LoVo (cell line): ENCODE measurements around the gene SUCLA2.

ENCODE experiments used
- DNase-seq: peaks from one replicate; pipeline ENCODE4 v3.0.0-alpha.2; 2016; ENCODE audit warnings: low spot score

SUCLA2 gene

GRCh38 chr13:47901441-47901840 is 99.6 kb downstream of the SUCLA2 start:
- no peak for DNase-seq

DNA sequence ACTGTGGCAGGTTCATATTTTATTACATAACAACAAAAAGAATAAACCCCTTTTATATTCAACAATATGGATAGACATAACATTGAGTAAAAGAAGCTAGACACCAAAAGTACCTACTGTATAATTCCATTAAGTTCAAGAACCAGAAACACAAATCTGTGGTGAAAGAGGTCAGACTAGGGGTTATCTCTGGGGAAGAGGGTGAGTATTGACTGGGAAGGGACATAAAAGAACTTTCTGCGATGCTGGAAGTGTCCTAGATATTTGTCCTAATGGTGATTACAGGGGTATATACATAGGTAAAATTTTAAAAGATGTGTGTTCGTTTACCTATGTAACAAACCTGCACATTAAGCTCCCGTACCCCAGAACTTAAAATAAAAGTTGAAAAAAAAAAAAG is 103.0 kb downstream of the SUCLA2 start:
- no peak for DNase-seq

DNA sequence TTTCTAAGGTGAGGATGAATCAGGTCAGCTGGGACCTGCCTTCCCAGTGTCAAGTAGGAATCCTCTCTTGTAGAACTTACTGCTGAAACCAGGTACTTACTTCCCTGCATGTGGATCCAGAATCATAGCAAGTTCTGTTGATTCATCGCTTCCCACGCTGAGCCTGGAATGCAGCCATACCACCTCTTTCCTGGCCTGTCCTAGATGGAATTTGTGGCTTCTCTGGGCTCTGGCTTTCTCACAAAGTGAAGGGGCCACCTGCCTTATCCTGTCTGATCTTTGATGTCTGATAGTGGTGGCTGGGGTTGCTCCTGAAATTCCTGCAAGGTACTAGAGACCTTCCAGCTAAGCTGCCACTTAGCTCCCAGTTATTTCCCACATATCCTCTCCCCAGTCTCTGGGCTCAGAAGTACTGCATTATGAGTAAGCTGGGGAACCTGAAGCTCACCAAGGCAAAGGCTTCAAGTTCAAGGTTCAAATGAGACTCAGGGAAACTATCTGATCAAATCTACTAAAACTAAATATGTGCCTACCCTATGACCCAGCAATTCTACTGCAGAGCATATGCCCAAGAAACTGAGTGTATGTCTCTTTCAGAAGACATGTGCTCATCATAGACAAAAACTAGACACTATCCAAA is 103.5 kb downstream of the SUCLA2 start:
- DNase-seq, result peak; percentile 2

GRCh38 chr13:47896546-47896945 is 104.5 kb downstream of the SUCLA2 start:
- no peak for DNase-seq

DNA sequence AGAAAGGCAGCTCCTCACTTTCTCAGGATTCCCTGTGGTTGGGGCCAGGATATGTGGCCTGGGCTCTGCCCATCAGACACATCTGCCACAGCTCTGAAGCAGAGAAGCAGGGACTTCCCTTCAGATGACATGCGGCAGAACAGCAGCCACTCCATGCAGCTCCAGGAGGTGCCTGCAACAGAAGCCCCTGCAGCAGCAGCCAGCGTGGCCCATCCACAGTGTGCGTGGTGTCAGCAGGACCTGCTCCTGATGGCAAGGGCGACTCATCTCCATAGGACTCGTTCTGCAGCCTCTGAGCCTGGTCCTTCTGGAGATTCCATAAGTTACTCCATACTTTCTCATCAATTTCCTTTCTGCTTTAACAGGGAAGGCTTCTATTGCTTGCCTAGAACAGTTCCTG is 105.0 kb downstream of the SUCLA2 start:
- no peak for DNase-seq

- no peak for DNase-seq
Observed at GRCh38 chr13:47893527-47893926, 107.5 kb downstream of the SUCLA2 start.
